Measurements from ENCODE around the gene DUS2. TPM values are rescaled to one million over a fixed set of nuclear protein-coding genes. Genes with fewer than 3 reads are reported as not detected.

The DUS2 gene
- total and polyA plus RNA-seq, 2 of the 8 experiments (the other 6 are each of a cell fraction or from before 2014, with no cell fraction given) = 17.2 to 27.0 TPM

DNA sequence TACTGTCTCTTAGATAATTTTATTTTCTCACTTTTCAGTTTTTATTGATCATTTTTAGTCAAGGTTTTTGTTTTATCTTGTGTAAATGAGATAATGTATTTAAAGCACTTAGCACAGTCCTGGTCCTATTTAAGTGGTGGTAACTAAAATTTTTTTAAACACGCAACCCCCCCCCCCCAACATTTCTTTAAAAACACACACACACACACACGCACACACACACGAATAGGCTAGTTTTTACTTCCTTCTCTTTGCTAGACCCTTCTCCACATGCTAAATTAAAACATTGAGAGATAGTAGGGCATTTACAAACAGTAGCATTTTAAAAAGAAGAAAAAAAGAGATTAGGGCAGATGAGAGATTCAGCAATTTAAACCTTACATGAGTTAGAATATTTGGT, 67.0 kb downstream of the DUS2 start:
- Histone ChIP-seq H3K79me1 (ENCODE audit: low read depth, low read length) (peaks cover 4% of the 10 kb centered on the region; the same call in 1 of the 2 replicates), H3K14ac (ENCODE audit: insufficient read length) (no peak overlapping the region), H3K4ac (replicated peaks; ENCODE audit: insufficient read length, low read depth, low read length) (no peak overlapping the region), H3K27ac (ENCODE audit: low read depth, low read length) (no peak overlapping the region), H3K56ac (replicated peaks; ENCODE audit: insufficient read length, low read depth, low read length) (no peak overlapping the region), H2BK120ac (replicated peaks; ENCODE audit: low read depth, low read length) (no peak overlapping the region), H3K23me2 (ENCODE audit: low read depth, low read length) (no peaks in the 10 kb centered on the region; the same call in 1 of the 2 replicates), H2BK5ac (ENCODE audit: low read depth, low read length) (no peak overlapping the region), H4K20me1 (replicated peaks in 1 of 2; ENCODE audit: control insufficient read depth in 1 of 2, insufficient read depth in 2 of 2, low read length in 2 of 2) (peaks cover 2 to 6% of the 10 kb centered on the region in 2 experiments), H3K79me2 (ENCODE audit: control insufficient read depth in 1 of 2, insufficient read depth in 2 of 2, low read length in 2 of 2) (peaks cover 4 to 91% of the 10 kb centered on the region in 2 experiments), H4K8ac (ENCODE audit: extremely low read depth, insufficient read depth, low read length) (no peak overlapping the region), H3K27me3 (replicated peaks in 1 of 4; ENCODE audit: control insufficient read depth in 3 of 4, extremely low read depth in 1 of 4, insufficient read depth in 3 of 4, low read length in 3 of 4) (no peaks in the 10 kb centered on the region), H2AFZ (ENCODE audit: low read length) (no peak overlapping the region), H2BK12ac (ENCODE audit: low read depth, low read length) (no peak overlapping the region), H3K36me3 (ENCODE audit: control insufficient read depth in 2 of 4, insufficient read depth in 4 of 4, low read length in 3 of 4) (no peaks in the 10 kb centered on the region), H4K91ac (replicated peaks; ENCODE audit: insufficient read length, low read length) (no peak overlapping the region), H3K18ac (ENCODE audit: extremely low read depth, low read length) (no peak overlapping the region), H2AK5ac (ENCODE audit: low read depth, low read length) (no peak overlapping the region), H4K5ac (ENCODE audit: insufficient read length, low read depth, low read length) (no peak overlapping the region), H3K4me1 (replicated peaks in 1 of 4; ENCODE audit: control insufficient read depth in 3 of 4, insufficient read depth in 4 of 4, low read length in 3 of 4) (peaks cover 2 to 5% (median 3%) of the 10 kb centered on the region in 4 experiments; a peak in 4 of 7 replicates), H2BK20ac (ENCODE audit: low read length) (no peak overlapping the region), H2BK15ac (ENCODE audit: low read length) (no peak overlapping the region), H3K9ac (replicated peaks in 1 of 4; ENCODE audit: extremely low read depth in 1 of 4, low read depth in 3 of 4, low read length in 3 of 4) (peak overlapping the region in 1 of 4 experiments; percentile 37; a peak in 1 of 7 replicates), H3K4me3 (ENCODE audit: extremely low read depth in 1 of 4, insufficient read depth in 2 of 4, low read depth in 3 of 4, low read length in 4 of 4) (no peak overlapping the region), H3K23ac (ENCODE audit: insufficient read length) (no peak overlapping the region), H3K4me2 (ENCODE audit: insufficient read depth in 1 of 2, low read depth in 2 of 2, low read length in 2 of 2) (no peak overlapping the region), H3K9me3 (ENCODE audit: insufficient read depth in 2 of 2, low read depth in 1 of 2, low read length in 1 of 2) (no peaks in the 10 kb centered on the region)
- no peak for FAIRE-seq
- ChIA-PET CTCF (ENCODE audit: partially characterized antibody) (interaction anchor here (1.0 kb wide), 1 partner anchor 138 kb away, joined by 4 read pairs; no protein-coding TSS in a partner anchor), POLR2A (ENCODE audit: partially characterized antibody) (no interaction called here)
- 83% methylated on average over 3 of the region's 3 CpGs; no CpG with 5 or more reads in 1 of the 2 experiments for WGBS, 2 experiments (ENCODE audit: extremely low coverage in 1 of 2, insufficient coverage in 1 of 2, insufficient read length in 1 of 2, insufficient replicate concordance in 2 of 2, low coverage in 1 of 2, low lambda C conversion rate in 2 of 2, missing lambda C conversion rate in 1 of 2)
- DNase-seq (ENCODE audit: low read depth in 1 of 2, low spot score in 2 of 2) = no peak
- TF ChIP-seq, protein P1, sequence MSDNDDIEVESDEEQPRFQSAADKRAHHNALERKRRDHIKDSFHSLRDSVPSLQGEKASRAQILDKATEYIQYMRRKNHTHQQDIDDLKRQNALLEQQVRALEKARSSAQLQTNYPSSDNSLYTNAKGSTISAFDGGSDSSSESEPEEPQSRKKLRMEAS (IDR thresholded peaks at IDR 0.05) = no peak
- TF ChIP-seq PHF8 (conservative IDR thresholded peaks at IDR 0.05; ENCODE audit: low read depth, low read length) = no peak
- TF ChIP-seq SIN3A (conservative IDR thresholded peaks at IDR 0.05 in 1 of 2, IDR thresholded peaks at IDR 0.05 in 1 of 2; ENCODE audit: low read depth in 1 of 2, low read length in 2 of 2) = no peak

All from H1 (cell line).